MCF 10A (cell line): ENCODE results near the gene RNF128. TPM values are rescaled to one million over a fixed set of nuclear protein-coding genes. Genes with fewer than 3 reads are reported as not detected.
A peak's percentile ranks its signal among the peaks of the same experiment; 100 is the strongest.

Source experiments
- Bru-seq: library from RNA; stranded (reverse); fragments of 400-500 nt; gene quantifications from one replicate; lab custom pipeline; 2021; lab: Mats Ljungman, UMichigan
- BruChase-seq, 2 experiments: library from RNA; stranded (reverse); fragments of 400-500 nt; gene quantifications; one replicate each; lab custom pipeline; 2021; lab: Mats Ljungman, UMichigan
- BruUV-seq: library from RNA; stranded (reverse); fragments of 400-500 nt; replicated peaks from 2 replicates; lab custom pipeline; 2021; lab: Mats Ljungman, UMichigan
- CTCF ChIA-PET: fragments of 300-600 bp; sonication (Branson Sonifier 250); formaldehyde crosslinking; extraction: SDS; loops from one replicate; lab custom pipeline; 2021; ENCODE audit warnings: antibody characterized with exemption, inconsistent platforms; lab: Yijun Ruan, JAX
- POLR2A ChIA-PET: fragments of 300-600, 350-650 bp; sonication (Branson Sonifier 250); formaldehyde crosslinking; extraction: SDS; loops from one replicate; lab custom pipeline; 2020; ENCODE audit warnings: antibody characterized with exemption, inconsistent platforms; lab: Yijun Ruan, JAX
- DNase-seq: peaks from one replicate; pipeline ENCODE4 v3.0.0-alpha.2; 2018; ENCODE audit not compliant: unreplicated experiment
- H3K27ac Mint-ChIP-seq: one replicate; pipeline ENCODE4 v1.8.0; 2022; ENCODE audit warnings: mild to moderate bottlenecking, low read depth, mixed read lengths; ENCODE audit not compliant: unreplicated experiment
- H3K27me3 Mint-ChIP-seq: one replicate; pipeline ENCODE4 v1.8.0; 2022; ENCODE audit warnings: mixed read lengths; ENCODE audit not compliant: insufficient read depth, unreplicated experiment
- H3K36me3 Mint-ChIP-seq: one replicate; pipeline ENCODE4 v1.8.0; 2022; ENCODE audit warnings: mild to moderate bottlenecking, moderate library complexity, mixed read lengths; ENCODE audit not compliant: insufficient read depth, unreplicated experiment
- H3K4me1 Mint-ChIP-seq: one replicate; pipeline ENCODE4 v1.8.0; 2022; ENCODE audit warnings: mixed read lengths; ENCODE audit not compliant: insufficient read depth, unreplicated experiment
- H3K4me3 Mint-ChIP-seq: one replicate; pipeline ENCODE4 v1.8.0; 2022; ENCODE audit warnings: mild to moderate bottlenecking, moderate library complexity, mixed read lengths; ENCODE audit not compliant: unreplicated experiment
- H3K9me3 Mint-ChIP-seq: one replicate; pipeline ENCODE4 v1.8.0; 2022; ENCODE audit warnings: mixed read lengths; ENCODE audit not compliant: unreplicated experiment
- CTCF ChIP-seq: fragments of 200-600 bp; IDR thresholded peaks from one replicate; pipeline ENCODE4 v1.8.0; 2022; ENCODE audit warnings: antibody characterized with exemption, mild to moderate bottlenecking; ENCODE audit not compliant: unreplicated experiment
- intact Hi-C: fragments of 100-400 bp; cut with micrococcal nuclease; formaldehyde crosslinking; loops from 2 replicates; pipeline ENCODE4 v1.14.1; 2022
- long read RNA-seq: library from polyadenylated mRNA; stranded (forward); transcript quantifications from one replicate; pipeline ENCODE4 v2.0.0, GENCODE V29; 2022
- total RNA-seq: library from RNA; stranded (reverse); gene quantifications from 2 replicates; pipeline ENCODE4 v1.2.3, GENCODE V29; 2022

Gene RNF128, protein sequence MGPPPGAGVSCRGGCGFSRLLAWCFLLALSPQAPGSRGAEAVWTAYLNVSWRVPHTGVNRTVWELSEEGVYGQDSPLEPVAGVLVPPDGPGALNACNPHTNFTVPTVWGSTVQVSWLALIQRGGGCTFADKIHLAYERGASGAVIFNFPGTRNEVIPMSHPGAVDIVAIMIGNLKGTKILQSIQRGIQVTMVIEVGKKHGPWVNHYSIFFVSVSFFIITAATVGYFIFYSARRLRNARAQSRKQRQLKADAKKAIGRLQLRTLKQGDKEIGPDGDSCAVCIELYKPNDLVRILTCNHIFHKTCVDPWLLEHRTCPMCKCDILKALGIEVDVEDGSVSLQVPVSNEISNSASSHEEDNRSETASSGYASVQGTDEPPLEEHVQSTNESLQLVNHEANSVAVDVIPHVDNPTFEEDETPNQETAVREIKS
- 0.09 and 0.17 TPM in 2 replicates for total RNA-seq
- percentile 8 among the genes with signal in this experiment for Bru-seq, nascent RNA
- BruChase-seq, experiment 1, labeled RNA remaining after a 6-hour chase = percentile 9 among the genes with signal in this experiment
- percentile 6 among the genes with signal in this experiment for BruChase-seq, experiment 2, labeled RNA remaining after a 2-hour chase
- long read RNA-seq, partial matches to known transcripts = 0 of 3 reads
- long read RNA-seq, other reads (novel, unspliced or antisense) = 2 of 3 reads

DNA sequence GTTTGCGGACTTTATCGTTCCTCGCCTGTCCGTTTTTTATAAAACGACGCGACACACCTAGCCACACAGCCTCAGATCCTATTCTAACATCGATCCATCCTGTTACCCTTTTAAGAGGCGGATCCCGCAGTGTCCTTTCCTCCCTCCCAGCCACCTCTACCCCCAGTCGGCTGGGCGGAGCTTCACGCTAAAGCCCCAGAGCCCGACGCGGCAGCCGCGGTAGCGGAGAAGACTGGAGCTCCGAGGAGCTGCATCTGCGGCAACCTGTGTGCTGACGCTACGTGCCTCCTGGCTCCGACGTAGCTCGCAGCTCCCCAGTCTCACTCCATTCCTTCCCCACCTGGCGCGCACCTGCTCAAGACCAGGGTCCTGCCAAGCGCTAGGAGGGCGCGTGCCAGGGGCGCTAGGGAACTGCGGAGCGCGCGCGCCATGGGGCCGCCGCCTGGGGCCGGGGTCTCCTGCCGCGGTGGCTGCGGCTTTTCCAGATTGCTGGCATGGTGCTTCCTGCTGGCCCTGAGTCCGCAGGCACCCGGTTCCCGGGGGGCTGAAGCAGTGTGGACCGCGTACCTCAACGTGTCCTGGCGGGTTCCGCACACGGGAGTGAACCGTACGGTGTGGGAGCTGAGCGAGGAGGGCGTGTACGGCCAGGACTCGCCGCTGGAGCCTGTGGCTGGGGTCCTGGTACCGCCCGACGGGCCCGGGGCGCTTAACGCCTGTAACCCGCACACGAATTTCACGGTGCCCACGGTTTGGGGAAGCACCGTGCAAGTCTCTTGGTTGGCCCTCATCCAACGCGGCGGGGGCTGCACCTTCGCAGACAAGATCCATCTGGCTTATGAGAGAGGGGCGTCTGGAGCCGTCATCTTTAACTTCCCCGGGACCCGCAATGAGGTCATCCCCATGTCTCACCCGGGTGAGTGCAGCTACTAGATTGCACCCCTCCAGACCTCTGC, at the start of gene RNF128:
Gene RNF128, plus strand, starts transcription at position 217 of the 953 bp plus-strand sequence. Its CDS starts 213 bp downstream, at position 430.
- ChIA-PET CTCF (interaction anchor here (0.7 kb wide), 1 partner anchor 20 kb away, joined by 3 read pairs; no protein-coding TSS in a partner anchor), POLR2A (interaction anchor here (0.6 to 1.4 kb wide), 7 partner anchors 19 to 1357 kb away, joined by 3 to 4 read pairs (median 3); no protein-coding TSS in a partner anchor)
- peak within 1 kb of the TSS; percentile 74 for H3K4me3 Mint-ChIP-seq
- H3K36me3 Mint-ChIP-seq = no peaks in the 10 kb centered on the region
- peaks cover 36% of the 10 kb centered on the region for H3K27me3 Mint-ChIP-seq
- intact Hi-C loops = no loop called here
- no peaks in the 10 kb centered on the region for H3K4me1 Mint-ChIP-seq
- TF ChIP-seq CTCF = no peak
- peak; percentile 51 for DNase-seq
- H3K27ac Mint-ChIP-seq = no peak within 1 kb of the TSS
- H3K9me3 Mint-ChIP-seq = no peaks in the 10 kb centered on the region
- no TSS peak for BruUV-seq

DNA sequence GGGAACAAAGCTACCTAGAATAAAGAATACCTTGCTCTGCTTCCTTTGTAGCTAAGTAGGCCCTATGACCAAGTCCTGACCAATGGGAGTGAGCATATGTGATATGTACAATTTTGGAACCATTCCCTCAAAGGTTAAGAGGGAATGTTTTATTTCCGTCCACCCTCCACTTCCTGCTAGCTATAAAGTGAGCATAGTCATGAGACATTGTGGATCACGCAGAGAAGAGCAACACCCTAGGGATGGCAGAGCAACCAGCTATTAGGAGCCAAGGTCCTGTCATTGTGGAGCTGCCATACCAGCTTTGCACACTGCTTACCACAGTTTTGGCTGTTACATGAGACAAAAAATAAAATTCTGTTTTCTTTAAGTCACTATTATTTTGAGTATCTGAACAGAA, 45.8 kb upstream of the RNF128 start:
- Mint-ChIP-seq H3K4me3 (no peak overlapping the region), H3K36me3 (no peaks in the 10 kb centered on the region), H3K9me3 (no peaks in the 10 kb centered on the region), H3K27me3 (peaks cover 50% of the 10 kb centered on the region), H3K27ac (no peak overlapping the region), H3K4me1 (no peaks in the 10 kb centered on the region)
- intact Hi-C loops = no loop called here
- ChIA-PET CTCF (interaction anchor here (0.8 to 2.3 kb wide), 3 partner anchors 10 to 266 kb away, joined by 3 to 7 read pairs (median 4); no protein-coding TSS in a partner anchor), POLR2A (interaction anchor here (0.6 to 2.0 kb wide), 2 partner anchors 32 to 83 kb away, joined by 3 to 4 read pairs; no protein-coding TSS in a partner anchor)
- BruUV-seq = no TSS peak
- DNase-seq = no peak
- TF ChIP-seq CTCF = no peak

GRCh38 chrX:106684207-106684606, 42.3 kb upstream of the RNF128 start:
- Mint-ChIP-seq H3K27ac (no peak overlapping the region), H3K4me1 (no peaks in the 10 kb centered on the region), H3K36me3 (no peaks in the 10 kb centered on the region), H3K4me3 (no peak overlapping the region), H3K9me3 (peaks cover 1% of the 10 kb centered on the region), H3K27me3 (peaks cover 69% of the 10 kb centered on the region)
- CTCF ChIA-PET = interaction anchor here (0.7 to 1.1 kb wide), 2 partner anchors 68 to 182 kb away, joined by 3 read pairs; no protein-coding TSS in a partner anchor
- no peak for TF ChIP-seq CTCF
- POLR2A ChIA-PET = interaction anchor here (1.2 to 2.6 kb wide), 2 partner anchors 9 to 12 kb away, joined by 3 to 14 read pairs; no protein-coding TSS in a partner anchor
- intact Hi-C loops = no loop called here
- DNase-seq = peak; percentile 33
- BruUV-seq = no TSS peak
